Mesodermal cell (in vitro differentiated cells): Measurements from ENCODE around the gene PTPN14.

Experiments used
- H3K27ac ChIP-seq: 2 replicates; pipeline ENCODE4 v1.7.0; 2013; ENCODE audit warnings: mild to moderate bottlenecking, low read depth, low read length, moderate library complexity; ENCODE audit not compliant: severe bottlenecking
- H3K36me3 ChIP-seq: 2 replicates; pipeline ENCODE4 v1.7.1; 2013; ENCODE audit warnings: mild to moderate bottlenecking, low read length, moderate library complexity; ENCODE audit not compliant: control insufficient read depth, insufficient read depth
- H3K4me1 ChIP-seq: one replicate; pipeline ENCODE4 v1.7.1; 2013; ENCODE audit warnings: mild to moderate bottlenecking, low read length; ENCODE audit not compliant: insufficient read depth, control insufficient read depth, poor library complexity, severe bottlenecking
- H3K4me3 ChIP-seq: 2 replicates; pipeline ENCODE4 v1.7.0; 2013; ENCODE audit warnings: low read length, control low read depth, mild to moderate bottlenecking; ENCODE audit not compliant: insufficient read depth, poor library complexity, severe bottlenecking; ENCODE audit errors: extremely low read depth
- H3K9me3 ChIP-seq: 2 replicates; pipeline ENCODE4 v1.7.1; 2013; ENCODE audit warnings: mild to moderate bottlenecking, low read length, moderate library complexity; ENCODE audit not compliant: control insufficient read depth
- WGBS, 2 experiments: methylation state at CpG; one replicate each; pipeline ENCODE4 v1.1.5; 2013; ENCODE audit warnings: missing lambda C conversion rate in 2 of 2; ENCODE audit not compliant: insufficient coverage in 2 of 2; 5-methylcytosine and 5-hydroxymethylcytosine counted together

Gene PTPN14

DNA sequence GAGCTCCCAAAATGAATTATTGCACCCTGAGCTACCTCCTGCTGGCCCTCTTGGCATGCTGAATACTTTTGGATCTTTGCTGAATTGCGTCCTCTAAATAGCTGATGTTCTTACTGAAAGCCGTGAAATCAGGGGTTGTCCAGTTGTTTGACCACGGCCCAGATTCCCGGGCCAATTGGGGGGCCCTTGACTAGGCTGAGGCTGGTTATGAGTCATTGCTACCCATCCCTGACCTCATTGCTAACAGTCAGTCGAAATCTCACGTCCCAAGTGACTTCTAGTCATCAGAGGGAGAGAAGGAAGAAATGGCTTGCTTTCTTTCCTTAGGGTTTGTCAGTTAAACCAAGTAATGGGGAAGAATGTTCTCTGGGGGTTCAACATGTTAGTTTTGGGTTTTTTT lies 233.0 kb downstream of the PTPN14 start:
- WGBS, 2 experiments, result 29 to 60% methylated on average over 4 of the region's 6 CpGs
- Histone ChIP-seq H3K9me3 (no peaks in the 10 kb centered on the region), H3K4me1 (peaks cover 5% of the 10 kb centered on the region), H3K36me3 (peaks cover 28% of the 10 kb centered on the region), H3K4me3 (no peak overlapping the region), H3K27ac (no peak overlapping the region)

GRCh38 chr1:214317734-214318133 lies 233.7 kb downstream of the PTPN14 start:
- Histone ChIP-seq H3K27ac (no peak overlapping the region), H3K4me3 (no peak overlapping the region), H3K4me1 (peaks cover 5% of the 10 kb centered on the region), H3K36me3 (peaks cover 28% of the 10 kb centered on the region), H3K9me3 (no peaks in the 10 kb centered on the region)
- 60 to 79% methylated on average over 3 to 4 of the region's 5 CpGs for WGBS, 2 experiments

DNA sequence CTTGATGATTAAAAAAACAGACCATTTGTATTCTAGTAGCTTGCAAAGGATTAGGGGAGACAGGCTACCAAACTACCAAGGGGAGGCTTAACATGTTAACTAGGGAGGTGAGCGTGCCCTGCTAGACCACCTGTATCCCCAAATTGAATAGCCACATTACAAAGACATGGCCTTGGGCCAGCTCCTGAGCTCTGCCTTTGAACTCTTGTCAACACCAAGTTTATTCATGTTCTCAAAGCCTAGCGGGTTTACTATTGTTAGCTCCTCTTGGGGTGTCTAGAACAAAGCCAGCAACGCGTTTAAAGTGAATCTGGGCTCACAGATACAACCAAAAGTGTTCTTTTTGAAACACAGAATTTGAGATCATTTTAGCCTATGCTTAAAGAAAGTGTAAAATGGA lies 234.1 kb downstream of the PTPN14 start:
- no peak overlapping the region for H3K27ac ChIP-seq
- H3K9me3 ChIP-seq, result no peaks in the 10 kb centered on the region
- H3K36me3 ChIP-seq, result peaks cover 28% of the 10 kb centered on the region
- WGBS, 2 experiments, result 26 to 42% methylated on average over 3 of the region's 4 CpGs
- H3K4me3 ChIP-seq, result no peak overlapping the region
- H3K4me1 ChIP-seq, result peaks cover 5% of the 10 kb centered on the region

GRCh38 chr1:214316593-214316992 lies 234.8 kb downstream of the PTPN14 start:
- Histone ChIP-seq H3K9me3 (no peaks in the 10 kb centered on the region), H3K27ac (no peak overlapping the region), H3K36me3 (peaks cover 23% of the 10 kb centered on the region), H3K4me3 (no peak overlapping the region), H3K4me1 (peaks cover 5% of the 10 kb centered on the region)
- WGBS, 2 experiments, result 41 to 62% methylated on average over 4 of the region's 5 CpGs

GRCh38 chr1:214314178-214314843 lies 237.1 kb downstream of the PTPN14 start:
- Histone ChIP-seq H3K9me3 (no peaks in the 10 kb centered on the region), H3K27ac (no peak overlapping the region), H3K36me3 (peaks cover 11% of the 10 kb centered on the region), H3K4me3 (no peak overlapping the region), H3K4me1 (peaks cover 5% of the 10 kb centered on the region)
- 81 to 89% methylated on average over 4 of the region's 5 CpGs for WGBS, 2 experiments

DNA sequence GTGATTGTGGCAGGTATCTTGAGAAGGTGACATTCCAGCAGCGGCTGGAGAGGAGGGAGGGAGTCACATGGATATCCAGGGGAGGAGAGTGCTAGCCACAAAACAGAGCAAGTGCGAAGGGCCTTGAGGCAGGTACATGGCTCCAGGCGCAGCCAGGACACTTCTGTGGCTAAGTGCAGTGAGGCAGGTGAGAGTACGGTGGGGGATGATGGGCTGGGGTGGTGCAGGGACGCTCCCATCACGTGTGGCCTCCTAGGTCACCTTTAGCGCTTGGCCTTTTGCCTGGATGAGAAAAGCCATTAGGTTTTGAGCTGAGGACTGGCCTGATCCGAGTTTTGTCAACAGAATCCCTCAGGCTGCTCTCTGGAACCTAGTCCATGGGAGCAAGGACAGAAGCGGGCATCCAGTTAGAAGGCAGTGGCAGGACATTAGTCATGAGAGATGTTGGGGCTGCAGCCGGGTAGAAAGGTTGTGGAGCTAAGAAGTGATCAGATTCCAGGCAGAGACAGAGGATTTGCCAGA lies 238.8 kb downstream of the PTPN14 start:
- no peaks in the 10 kb centered on the region for H3K4me1 ChIP-seq
- peaks cover 1% of the 10 kb centered on the region for H3K36me3 ChIP-seq
- WGBS, 2 experiments, result 78 to 83% methylated on average over 8 to 9 of the region's 10 CpGs
- H3K4me3 ChIP-seq, result no peak overlapping the region
- H3K27ac ChIP-seq, result no peak overlapping the region
- no peaks in the 10 kb centered on the region for H3K9me3 ChIP-seq

GRCh38 chr1:214310777-214311690 lies 240.4 kb downstream of the PTPN14 start:
- H3K36me3 ChIP-seq, result peaks cover 5% of the 10 kb centered on the region
- H3K27ac ChIP-seq, result no peak overlapping the region
- WGBS, 2 experiments, result 73 to 75% methylated on average over 7 of the region's 11 CpGs
- H3K9me3 ChIP-seq, result no peaks in the 10 kb centered on the region
- H3K4me1 ChIP-seq, result no peaks in the 10 kb centered on the region
- no peak overlapping the region for H3K4me3 ChIP-seq

DNA sequence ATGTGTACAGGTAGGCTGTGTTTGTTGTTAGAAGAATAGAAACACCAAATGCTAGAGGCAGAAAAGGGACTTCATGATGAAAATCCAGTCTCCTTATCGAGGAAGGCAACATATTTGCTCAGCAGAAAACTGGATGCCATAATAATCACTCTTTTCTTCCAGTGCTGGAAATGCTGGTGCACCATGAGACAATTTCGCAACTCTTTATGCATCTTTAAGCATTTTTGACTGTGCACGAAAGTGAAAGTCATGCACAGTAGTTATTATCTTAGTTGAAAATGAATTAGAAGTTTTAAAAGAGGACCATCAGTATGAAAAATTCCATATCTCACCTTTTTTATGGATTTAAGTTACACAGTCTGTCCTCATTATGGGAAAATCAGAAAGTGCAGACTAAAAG lies 241.4 kb downstream of the PTPN14 start:
- no peaks in the 10 kb centered on the region for H3K9me3 ChIP-seq
- H3K27ac ChIP-seq, result no peak overlapping the region
- peaks cover 5% of the 10 kb centered on the region for H3K36me3 ChIP-seq
- WGBS, 2 experiments, result 76 to 88% methylated on average over 1 to 2 of the region's 3 CpGs
- H3K4me1 ChIP-seq, result no peaks in the 10 kb centered on the region
- H3K4me3 ChIP-seq, result no peak overlapping the region

GRCh38 chr1:214306269-214306668 lies 245.1 kb downstream of the PTPN14 start:
- no peaks in the 10 kb centered on the region for H3K9me3 ChIP-seq
- H3K4me1 ChIP-seq, result peaks cover 9% of the 10 kb centered on the region
- H3K27ac ChIP-seq, result no peak overlapping the region
- H3K36me3 ChIP-seq, result peaks cover 5% of the 10 kb centered on the region
- WGBS, 2 experiments, result 90 to 100% methylated on average over 1 to 3 of the region's 6 CpGs
- no peak overlapping the region for H3K4me3 ChIP-seq

- no peak overlapping the region for H3K4me3 ChIP-seq
- WGBS, 2 experiments, result 89 to 92% methylated on average over 3 to 6 of the region's 9 CpGs
- no peaks in the 10 kb centered on the region for H3K9me3 ChIP-seq
- H3K36me3 ChIP-seq, result peaks cover 5% of the 10 kb centered on the region
- peaks cover 9% of the 10 kb centered on the region for H3K4me1 ChIP-seq
- no peak overlapping the region for H3K27ac ChIP-seq
Observed at GRCh38 chr1:214305164-214305751, 246.1 kb downstream of the PTPN14 start.
